ENCODE data around the gene SMC1B. TPM values are rescaled to one million over a fixed set of nuclear protein-coding genes. Genes with fewer than 3 reads are reported as not detected.
"Not testable (repeated sequence)": the region's sequence is repeated elsewhere in the genome, so short reads cannot be mapped to it uniquely, and the experiment has no call there.

Gene SMC1B
- total RNA-seq, 2 donors from 2014 or later = not detected

GRCh38 chr22:45452565-45453379, 39.4 kb upstream of the SMC1B start:
- Histone ChIP-seq H3K27me3 (no peaks in the 10 kb centered on the region), H3K4me3 (no peak overlapping the region), H3K4me1 (peaks cover 0 to 17% of the 10 kb centered on the region in 2 donors), H3K9me3 (no peaks in the 10 kb centered on the region), H3K36me3 (no peaks in the 10 kb centered on the region), H3K27ac (peak overlapping the region; percentile 21 to 75)
- TF ChIP-seq CTCF (IDR thresholded peaks at IDR 0.05) = no peak
- DNase-seq (ENCODE audit: low spot score) = no peak

DNA sequence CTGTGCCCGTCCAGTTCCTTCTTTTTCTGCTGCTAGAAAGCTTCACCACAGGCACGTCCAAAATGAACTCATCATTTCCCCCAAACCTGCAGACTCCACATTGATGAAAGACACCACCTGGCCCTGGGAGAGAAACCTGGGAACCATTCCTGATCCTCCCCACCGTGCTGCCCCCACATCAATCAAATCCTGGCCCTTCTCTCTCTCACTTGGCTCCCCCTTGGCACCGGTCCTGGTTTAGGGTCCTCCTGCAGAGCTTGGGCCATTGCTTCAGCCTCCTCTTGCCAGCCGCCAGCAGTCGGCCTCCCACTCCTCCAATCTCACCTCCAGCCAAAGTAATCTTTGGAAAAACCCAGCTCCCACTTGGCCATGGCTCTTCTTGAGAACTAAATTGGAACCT, 38.6 kb upstream of the SMC1B start:
- no peak for TF ChIP-seq CTCF (IDR thresholded peaks at IDR 0.05)
- Histone ChIP-seq H3K27me3 (no peaks in the 10 kb centered on the region), H3K9me3 (no peaks in the 10 kb centered on the region), H3K36me3 (no peaks in the 10 kb centered on the region), H3K4me3 (no peak overlapping the region), H3K27ac (peak overlapping the region; percentile 21 to 75), H3K4me1 (peaks cover 0 to 17% of the 10 kb centered on the region in 2 donors)
- no peak for DNase-seq (ENCODE audit: low spot score)

DNA sequence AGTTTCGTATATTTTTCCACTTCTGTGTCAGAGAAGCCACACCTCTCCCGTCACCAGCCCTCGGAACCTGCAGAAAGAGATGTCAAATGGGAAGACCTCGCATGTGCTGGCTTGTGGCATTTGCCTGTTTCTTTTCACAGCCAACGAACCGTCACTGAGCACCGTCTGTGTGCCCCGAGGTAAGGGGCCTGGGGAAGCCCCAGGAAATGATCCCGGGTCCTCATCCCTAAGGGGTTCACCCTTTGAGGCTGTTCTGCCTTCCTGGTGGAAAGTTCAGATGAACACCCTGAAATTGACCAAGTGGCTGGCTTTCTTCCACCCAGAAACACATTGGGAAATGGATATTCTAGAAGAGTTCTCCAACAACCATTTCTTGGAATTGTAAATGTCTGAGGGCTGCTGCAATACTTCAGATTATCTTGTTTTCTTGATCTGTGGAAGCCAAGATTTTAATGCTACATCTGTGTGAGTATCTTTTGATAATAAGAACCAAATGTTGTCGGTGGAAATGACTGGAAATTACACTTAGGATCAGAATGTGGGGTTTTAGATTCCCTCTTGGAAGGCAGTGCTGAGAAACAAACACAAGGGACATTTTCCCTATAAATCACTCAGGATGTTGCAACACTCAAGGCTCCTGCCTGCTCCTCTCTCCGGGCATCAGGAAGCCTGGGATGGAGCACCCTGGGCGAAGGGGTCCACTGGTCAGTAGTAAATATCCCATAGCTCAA, 37.7 kb upstream of the SMC1B start:
- H3K4me1 ChIP-seq = peaks cover 0 to 17% of the 10 kb centered on the region in 2 donors
- H3K36me3 ChIP-seq = no peaks in the 10 kb centered on the region
- H3K27me3 ChIP-seq = no peaks in the 10 kb centered on the region
- no peak overlapping the region for H3K4me3 ChIP-seq
- DNase-seq (ENCODE audit: low spot score) = peak; percentile 79
- no peak for TF ChIP-seq CTCF (IDR thresholded peaks at IDR 0.05)
- H3K9me3 ChIP-seq = no peaks in the 10 kb centered on the region
- peak overlapping the region; percentile 21 to 75 for H3K27ac ChIP-seq

DNA sequence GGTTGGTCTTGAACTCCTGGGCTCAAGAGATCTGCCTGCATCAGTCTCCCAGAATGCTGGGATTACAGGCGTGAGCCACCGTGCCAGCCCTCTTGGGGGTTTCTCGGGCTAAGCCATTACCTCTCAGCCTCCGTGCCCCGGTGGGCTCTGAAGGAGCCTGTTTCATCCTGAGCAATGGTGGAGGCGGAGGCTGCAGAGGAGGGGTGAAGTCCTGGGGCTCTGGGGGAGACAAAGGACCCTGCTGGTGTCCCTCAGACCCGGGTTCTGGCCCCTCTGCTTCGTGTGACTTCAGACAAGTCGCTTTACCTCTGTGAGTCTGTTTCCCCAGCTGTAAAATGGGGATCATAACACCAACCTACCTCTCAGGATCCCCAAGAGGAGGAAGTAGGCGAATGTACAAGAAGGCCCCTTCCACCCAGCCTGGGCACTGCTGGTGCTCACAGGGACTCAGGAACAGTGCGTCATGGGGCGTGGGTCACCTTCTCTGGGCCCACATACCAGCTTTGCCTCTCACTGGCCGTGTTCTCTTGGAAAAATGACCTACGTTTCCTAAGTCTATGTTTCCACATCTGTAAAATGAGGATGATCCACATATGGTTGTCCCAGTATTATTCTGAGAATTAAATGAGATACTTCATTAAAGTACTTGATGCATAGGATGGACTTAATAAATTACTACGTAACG, 36.8 kb upstream of the SMC1B start:
- no peak for TF ChIP-seq CTCF (IDR thresholded peaks at IDR 0.05)
- DNase-seq (ENCODE audit: low spot score) = no peak
- Histone ChIP-seq H3K9me3 (no peaks in the 10 kb centered on the region), H3K27me3 (no peaks in the 10 kb centered on the region), H3K36me3 (no peaks in the 10 kb centered on the region), H3K27ac (peak overlapping the region; percentile 48 to 75), H3K4me1 (peaks cover 0 to 17% of the 10 kb centered on the region in 2 donors), H3K4me3 (no peak overlapping the region)

GRCh38 chr22:45449442-45449841, 36.0 kb upstream of the SMC1B start:
- DNase-seq (ENCODE audit: low spot score); H3K9me3 ChIP-seq; H3K27me3 ChIP-seq; H3K36me3 ChIP-seq; H3K4me3 ChIP-seq: not testable (repeated sequence)
- Histone ChIP-seq H3K4me1 (peaks cover 0 to 17% of the 10 kb centered on the region in 2 donors), H3K27ac (peak overlapping the region in 1 of 2 donors; percentile 75)

- TF ChIP-seq CTCF (IDR thresholded peaks at IDR 0.05) = no peak
- Histone ChIP-seq H3K27ac (peak overlapping the region in 1 of 2 donors; percentile 75), H3K4me3 (no peak overlapping the region), H3K9me3 (no peaks in the 10 kb centered on the region), H3K36me3 (no peaks in the 10 kb centered on the region), H3K27me3 (no peaks in the 10 kb centered on the region), H3K4me1 (peaks cover 0 to 17% of the 10 kb centered on the region in 2 donors)
- DNase-seq (ENCODE audit: low spot score) = peak; percentile 90
Observed at GRCh38 chr22:45448431-45448830, 35.0 kb upstream of the SMC1B start.

DNA sequence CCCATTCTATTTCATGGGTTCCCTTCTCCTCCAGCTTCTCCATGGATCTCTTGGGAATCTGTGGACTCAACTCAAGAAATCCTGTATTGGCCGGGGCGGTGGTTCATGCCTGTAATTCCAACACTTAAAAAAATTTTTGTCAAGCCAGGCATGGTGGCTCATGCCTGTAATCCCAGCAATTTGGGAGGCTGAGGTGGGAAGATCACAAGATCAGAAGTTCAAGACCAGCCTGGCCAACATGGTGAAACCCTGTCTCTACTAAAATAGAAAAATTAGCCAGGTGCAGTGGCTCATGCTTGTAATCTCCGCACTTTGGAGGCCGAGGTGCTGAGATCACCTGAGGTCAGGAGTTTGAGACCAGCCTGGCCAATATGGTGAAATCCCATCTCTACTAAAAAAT, 34.2 kb upstream of the SMC1B start:
- H3K27ac ChIP-seq; H3K36me3 ChIP-seq; H3K9me3 ChIP-seq; DNase-seq (ENCODE audit: low spot score); H3K27me3 ChIP-seq; H3K4me3 ChIP-seq: not testable (repeated sequence)
- peaks cover 0 to 17% of the 10 kb centered on the region in 2 donors for H3K4me1 ChIP-seq

All from right atrium auricular region (tissue), 2 donors.